Endothelial cell of umbilical vein (primary cell): ENCODE measurements around the gene NXT1. TPM values are rescaled to one million over a fixed set of nuclear protein-coding genes. Genes with fewer than 3 reads are reported as not detected.

Experiments used
- BruUV-seq: library from RNA; stranded (reverse); fragments of 400-500 nt; replicated peaks from 2 replicates; lab custom pipeline; 2021; lab: Mats Ljungman, UMichigan
- CTCF ChIA-PET: fragments of 300-600, 350-600 bp; sonication (Branson Sonifier 250); formaldehyde crosslinking; loops from one replicate; lab custom pipeline; 2021; ENCODE audit warnings: antibody characterized with exemption, inconsistent platforms; lab: Charles Lee
- POLR2A ChIA-PET: fragments of 300-600, 350-600 bp; sonication (Branson Sonifier 250); formaldehyde crosslinking; loops from one replicate; lab custom pipeline; 2021; ENCODE audit warnings: antibody characterized with exemption, inconsistent platforms; lab: Charles Lee
- DNase-seq: peaks from one replicate; pipeline ENCODE4 v3.0.0-alpha.2; 2011; ENCODE audit warnings: low read depth, low spot score
- FAIRE-seq: peaks from 2 replicates; lab custom pipeline; 2011; peaks lifted over from hg19 to GRCh38; lab: Jason Lieb, UNC
- H2AFZ ChIP-seq: 2 replicates; pipeline ENCODE4 v1.6.0; 2012; ENCODE audit warnings: low read depth, low read length, control low read depth, inconsistent platforms
- H3K27ac ChIP-seq: 2 replicates; pipeline ENCODE4 v1.5.1; 2011; ENCODE audit warnings: low read depth, mild to moderate bottlenecking, control low read depth, low read length, moderate library complexity; ENCODE audit not compliant: insufficient read depth
- H3K27me3 ChIP-seq, 2 experiments: 2 replicates each; pipeline versions ENCODE4 v1.6.0 to v1.6.1; 2011; ENCODE audit warnings: low read length in 2 of 2, mixed read lengths in 1 of 2; ENCODE audit not compliant: control insufficient read depth in 2 of 2, insufficient read depth in 2 of 2
- H3K36me3 ChIP-seq, 2 experiments: 2 replicates in 1 of 2; 3 replicates in 1 of 2; pipeline ENCODE4 v1.5.1; 2011; ENCODE audit warnings: low read length in 2 of 2, mild to moderate bottlenecking in 1 of 2, moderate library complexity in 1 of 2; ENCODE audit not compliant: control insufficient read depth in 2 of 2, insufficient read depth in 2 of 2; ENCODE audit errors: extremely low read depth in 1 of 2
- H3K4me1 ChIP-seq: 3 replicates; pipeline ENCODE4 v1.5.1; 2011; ENCODE audit warnings: mild to moderate bottlenecking, low read length; ENCODE audit not compliant: control insufficient read depth, insufficient read depth; ENCODE audit errors: extremely low read depth
- H3K4me2 ChIP-seq: 2 replicates; pipeline ENCODE4 v1.6.1; 2011; ENCODE audit warnings: low read length, control low read depth, mixed read lengths; ENCODE audit not compliant: insufficient read depth
- H3K4me3 ChIP-seq, 3 experiments: fragments of 200-600 bp in 1 of 3; sonication (generic), shearing (Covaris generic) in 1 of 3; replicated peaks in 1 of 3; 2 replicates each; pipeline ENCODE4 v1.5.1; 2011 to 2016; ENCODE audit warnings: control low read depth in 3 of 3, low read length in 3 of 3, mild to moderate bottlenecking in 2 of 3, inconsistent platforms in 1 of 3, low read depth in 1 of 3, moderate library complexity in 1 of 3; ENCODE audit not compliant: insufficient read depth in 1 of 3
- H3K79me2 ChIP-seq: 2 replicates; pipeline ENCODE4 v1.6.0; 2012; ENCODE audit warnings: low read length, inconsistent platforms; ENCODE audit not compliant: control insufficient read depth, insufficient read depth
- H3K9ac ChIP-seq: replicated peaks from 2 replicates; pipeline ENCODE3; 2011; ENCODE audit warnings: low read length, control low read depth; ENCODE audit not compliant: insufficient read depth; ENCODE audit errors: extremely low read depth
- H3K9me1 ChIP-seq: replicated peaks from 3 replicates; pipeline ENCODE4 v1.6.0; 2011; ENCODE audit warnings: mild to moderate bottlenecking, low read length; ENCODE audit not compliant: control insufficient read depth, insufficient read depth; ENCODE audit errors: extremely low read depth
- H3K9me3 ChIP-seq: replicated peaks from 2 replicates; pipeline ENCODE4 v1.5.1; 2012; ENCODE audit warnings: low read length, inconsistent platforms; ENCODE audit not compliant: control insufficient read depth, insufficient read depth
- H4K20me1 ChIP-seq: replicated peaks from 2 replicates; pipeline ENCODE3; 2011; ENCODE audit warnings: mild to moderate bottlenecking, low read length; ENCODE audit not compliant: control insufficient read depth, insufficient read depth; ENCODE audit errors: extremely low read depth
- FOS ChIP-seq: IDR thresholded peaks from 2 replicates; pipeline ENCODE4 v1.6.1; 2011; ENCODE audit warnings: mild to moderate bottlenecking, low read length, moderate library complexity, borderline replicate concordance; ENCODE audit not compliant: insufficient read depth
- JUN ChIP-seq: IDR thresholded peaks from 2 replicates; pipeline ENCODE4 v1.6.1; 2011; ENCODE audit warnings: borderline replicate concordance, low read depth; ENCODE audit not compliant: insufficient read length, insufficient read depth
- POLR2AphosphoS5 ChIP-seq: IDR thresholded peaks from 2 replicates; pipeline ENCODE4 v1.6.1; 2012; ENCODE audit warnings: low read depth, mild to moderate bottlenecking, control low read depth, low read length, moderate library complexity; ENCODE audit not compliant: insufficient read depth
- dilution Hi-C: fragments of 300-500 bp; cut with MboI; formaldehyde crosslinking; loops from one replicate; pipeline ENCODE4 v1.15.0; 2019; ENCODE audit warnings: low sequenced_read_pairs; ENCODE audit not compliant: extremely low pct_ligation_motif_present
- intact Hi-C: fragments of 100-400 bp; cut with micrococcal nuclease; formaldehyde crosslinking; loops from one replicate; pipeline ENCODE4 v1.10.0; 2022
- polyA plus RNA-seq, 4 experiments: library from polyadenylated mRNA; depleted of rRNA in 3 of 4; stranded (reverse) in 3 of 4; unstranded in 1 of 4; fragments of >200 nt; gene quantifications; 2 replicates each; pipeline versions ENCODE4 v1.2.1 to v1.2.3, GENCODE V29; 2011 to 2012; ENCODE audit warnings: missing spikeins in 1 of 4
- total RNA-seq: library from RNA; stranded (reverse); gene quantifications from 2 replicates; pipeline ENCODE4 v1.2.3, GENCODE V29; 2021

The NXT1 gene
- total and polyA plus RNA-seq, 2 donors (not counting 3 experiments of a cell fraction or from before 2014, with no cell fraction given): 27.1 to 39.2 TPM

DNA sequence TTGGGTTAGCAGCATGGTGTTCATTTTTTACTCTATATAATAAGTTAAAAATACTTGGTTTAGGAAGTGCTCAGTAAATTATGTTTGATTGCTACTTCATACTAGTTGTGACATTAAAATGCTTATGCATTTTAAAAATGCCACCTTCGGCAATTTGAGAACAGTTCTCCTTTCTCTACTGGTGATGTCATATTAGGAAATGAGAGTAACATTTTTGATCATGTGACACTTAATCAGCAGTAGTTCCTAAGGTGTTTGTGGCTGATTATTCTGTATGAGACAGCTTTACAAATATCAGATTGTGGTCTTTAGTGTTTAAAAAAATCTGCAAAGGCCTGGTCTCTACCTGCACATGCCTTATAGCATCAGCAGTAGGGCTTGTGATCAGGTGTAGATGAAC lies 15.8 kb downstream of the NXT1 start:
- intact Hi-C loops (loop anchor here (10.0 kb wide), 1 partner anchor 738 kb away; no protein-coding TSS in a partner anchor), dilution Hi-C loops (no loop called here)
- peaks cover 68% of the 10 kb centered on the region for H3K79me2 ChIP-seq
- no peaks in the 10 kb centered on the region for H3K27me3 ChIP-seq
- TF ChIP-seq JUN (peak; percentile 52), POLR2AphosphoS5 (no peak)
- no peaks in the 10 kb centered on the region for H3K9me3 ChIP-seq
- peak; percentile 30 for DNase-seq
- H2AFZ ChIP-seq: no peak overlapping the region
- H3K27ac ChIP-seq: no peak overlapping the region
- no TSS peak for BruUV-seq
- POLR2A ChIA-PET: no interaction called here
- H3K9ac ChIP-seq: no peak overlapping the region
- no peaks in the 10 kb centered on the region for H3K9me1 ChIP-seq
- CTCF ChIA-PET: interaction anchor here (1.5 kb wide), 1 partner anchor 55 kb away, joined by 5 read pairs; the partner anchor contains the start of gene NAPB
- peaks cover 32% of the 10 kb centered on the region for H3K4me1 ChIP-seq
- peak; percentile 67 for FAIRE-seq
- peak overlapping the region; percentile 60 for H3K4me2 ChIP-seq
- H3K4me3 ChIP-seq: peak overlapping the region in 1 of 3 experiments; percentile 6
- peaks cover 29 to 34% of the 10 kb centered on the region in 2 experiments for H3K36me3 ChIP-seq
- peaks cover 4% of the 10 kb centered on the region for H4K20me1 ChIP-seq

DNA sequence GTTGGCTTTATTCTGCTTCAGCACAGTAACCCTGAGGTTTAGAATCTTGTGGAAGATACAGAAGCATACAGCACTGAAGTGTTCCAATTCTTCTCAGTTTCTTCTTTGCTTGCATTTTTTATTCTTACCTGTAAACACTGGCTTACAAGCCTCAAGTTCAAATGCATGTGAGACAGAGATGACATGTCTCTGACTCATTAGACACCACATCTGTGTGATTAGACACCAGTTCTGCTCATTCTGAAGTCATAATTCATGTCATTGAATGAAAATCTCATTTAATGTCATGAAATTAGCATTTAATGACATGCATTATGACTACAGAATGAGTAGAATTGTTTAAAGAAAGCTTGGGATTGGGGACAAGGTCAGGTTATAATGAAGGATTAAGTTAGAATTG lies 17.2 kb downstream of the NXT1 start:
- H2AFZ ChIP-seq: no peak overlapping the region
- CTCF ChIA-PET: no interaction called here
- peaks cover 29 to 40% of the 10 kb centered on the region in 2 experiments for H3K36me3 ChIP-seq
- POLR2A ChIA-PET: no interaction called here
- peaks cover 32% of the 10 kb centered on the region for H3K4me1 ChIP-seq
- dilution Hi-C loops: no loop called here
- no peaks in the 10 kb centered on the region for H3K9me1 ChIP-seq
- no peaks in the 10 kb centered on the region for H3K9me3 ChIP-seq
- no peak for FAIRE-seq
- DNase-seq: no peak
- no peak overlapping the region for H3K27ac ChIP-seq
- H3K9ac ChIP-seq: no peak overlapping the region
- H4K20me1 ChIP-seq: peaks cover 4% of the 10 kb centered on the region
- intact Hi-C loops: loop anchor here (10.0 kb wide), 1 partner anchor 737 kb away; no protein-coding TSS in a partner anchor
- no peak for TF ChIP-seq POLR2AphosphoS5
- peak; percentile 46 for TF ChIP-seq FOS
- no TSS peak for BruUV-seq
- H3K4me3 ChIP-seq: no peak overlapping the region
- peaks cover 65% of the 10 kb centered on the region for H3K79me2 ChIP-seq
- H3K27me3 ChIP-seq: no peaks in the 10 kb centered on the region
- H3K4me2 ChIP-seq: no peak overlapping the region
